Glutamatergic neuron (in vitro differentiated cells): Measurements from ENCODE around the gene PTK7. TPM values are rescaled to one million over a fixed set of nuclear protein-coding genes. Genes with fewer than 3 reads are reported as not detected.

Source experiments
- DNase-seq: peaks from one replicate; pipeline ENCODE4 v3.0.0; 2022
- H3K27ac Mint-ChIP-seq: one replicate; pipeline ENCODE4 v1.8.0; 2020; ENCODE audit warnings: mild to moderate bottlenecking, mixed read lengths, inconsistent platforms; ENCODE audit not compliant: unreplicated experiment
- H3K27me3 Mint-ChIP-seq: one replicate; pipeline ENCODE4 v1.8.0; 2020; ENCODE audit warnings: mild to moderate bottlenecking, moderate library complexity, mixed read lengths, inconsistent platforms; ENCODE audit not compliant: unreplicated experiment
- H3K36me3 Mint-ChIP-seq: one replicate; pipeline ENCODE4 v1.8.0; 2020; ENCODE audit warnings: mild to moderate bottlenecking, mixed read lengths, inconsistent platforms; ENCODE audit not compliant: unreplicated experiment
- H3K4me1 Mint-ChIP-seq: one replicate; pipeline ENCODE4 v1.8.0; 2020; ENCODE audit warnings: mild to moderate bottlenecking, low read depth, mixed read lengths, inconsistent platforms; ENCODE audit not compliant: unreplicated experiment
- H3K4me3 Mint-ChIP-seq: one replicate; pipeline ENCODE4 v1.8.0; 2020; ENCODE audit warnings: mild to moderate bottlenecking, mixed read lengths, inconsistent platforms; ENCODE audit not compliant: unreplicated experiment
- H3K9me3 Mint-ChIP-seq: one replicate; pipeline ENCODE4 v1.8.0; 2020; ENCODE audit warnings: mild to moderate bottlenecking, moderate library complexity, mixed read lengths, inconsistent platforms; ENCODE audit not compliant: unreplicated experiment
- CTCF ChIP-seq: fragments of 200-600 bp; sonication (generic); IDR thresholded peaks from one replicate; pipeline ENCODE4 v1.5.0; 2021; ENCODE audit not compliant: partially characterized antibody, unreplicated experiment
- total RNA-seq: library from RNA; stranded (reverse); fragmentation: NEBNext Ultra II Directional; extraction: Animal tissue kit (Norgen Biotek cat#: 25700); gene quantifications from one replicate; pipeline ENCODE4 v1.2.1, GENCODE V29; 2021; ENCODE audit not compliant: unreplicated experiment

Gene PTK7
- total RNA-seq, 1 donor from 2014 or later = 166 TPM

GRCh38 chr6:43089874-43090558 is 13.9 kb downstream of the PTK7 start:
- Mint-ChIP-seq H3K4me3 (peak overlapping the region; percentile 61), H3K27ac (peak overlapping the region; percentile 83), H3K9me3 (peaks cover 5% of the 10 kb centered on the region), H3K27me3 (no peaks in the 10 kb centered on the region), H3K4me1 (peaks cover 28% of the 10 kb centered on the region), H3K36me3 (no peaks in the 10 kb centered on the region)
- no peak for TF ChIP-seq CTCF
- no peak for DNase-seq

- Mint-ChIP-seq H3K4me3 (peak overlapping the region; percentile 61), H3K4me1 (peaks cover 31% of the 10 kb centered on the region), H3K27ac (peak overlapping the region; percentile 83), H3K36me3 (no peaks in the 10 kb centered on the region), H3K27me3 (no peaks in the 10 kb centered on the region), H3K9me3 (peaks cover 6% of the 10 kb centered on the region)
- no peak for TF ChIP-seq CTCF
- no peak for DNase-seq
Observed at GRCh38 chr6:43090559-43090956, 14.4 kb downstream of the PTK7 start.

- H3K4me1 Mint-ChIP-seq = peaks cover 35% of the 10 kb centered on the region
- no peak for TF ChIP-seq CTCF
Observed at GRCh38 chr6:43091020-43091419, 14.9 kb downstream of the PTK7 start.

GRCh38 chr6:43091436-43091991 is 15.4 kb downstream of the PTK7 start:
- Mint-ChIP-seq H3K36me3 (no peaks in the 10 kb centered on the region), H3K9me3 (peaks cover 7% of the 10 kb centered on the region), H3K27me3 (no peaks in the 10 kb centered on the region), H3K27ac (peak overlapping the region; percentile 55), H3K4me1 (peaks cover 35% of the 10 kb centered on the region), H3K4me3 (no peak overlapping the region)
- TF ChIP-seq CTCF = no peak
- no peak for DNase-seq

More at GRCh38 chr6:43091020-43091419, 14.9 kb downstream of the PTK7 start:
- DNase-seq = no peak
- Mint-ChIP-seq H3K27ac (no peak overlapping the region), H3K36me3 (no peaks in the 10 kb centered on the region), H3K4me3 (no peak overlapping the region), H3K9me3 (peaks cover 7% of the 10 kb centered on the region), H3K27me3 (no peaks in the 10 kb centered on the region)

- no peaks in the 10 kb centered on the region for H3K36me3 Mint-ChIP-seq
- peaks cover 7% of the 10 kb centered on the region for H3K9me3 Mint-ChIP-seq
- no peak overlapping the region for H3K4me3 Mint-ChIP-seq
- peaks cover 39% of the 10 kb centered on the region for H3K4me1 Mint-ChIP-seq
- no peak for TF ChIP-seq CTCF
- peak overlapping the region; percentile 41 for H3K27ac Mint-ChIP-seq
- H3K27me3 Mint-ChIP-seq = no peaks in the 10 kb centered on the region
- no peak for DNase-seq
Observed at GRCh38 chr6:43092635-43093034, 16.5 kb downstream of the PTK7 start.
